Cerebellar cortex (tissue), 1 donor: ENCODE results near the gene CMTM4.
"Not testable (repeated sequence)": the region's sequence is repeated elsewhere in the genome, so short reads cannot be mapped to it uniquely, and the experiment has no call there.

Experiments used
- DNase-seq: peaks from one replicate; pipeline ENCODE4 v3.0.0-alpha.2; 2015; ENCODE audit warnings: low spot score

The CMTM4 gene

DNA sequence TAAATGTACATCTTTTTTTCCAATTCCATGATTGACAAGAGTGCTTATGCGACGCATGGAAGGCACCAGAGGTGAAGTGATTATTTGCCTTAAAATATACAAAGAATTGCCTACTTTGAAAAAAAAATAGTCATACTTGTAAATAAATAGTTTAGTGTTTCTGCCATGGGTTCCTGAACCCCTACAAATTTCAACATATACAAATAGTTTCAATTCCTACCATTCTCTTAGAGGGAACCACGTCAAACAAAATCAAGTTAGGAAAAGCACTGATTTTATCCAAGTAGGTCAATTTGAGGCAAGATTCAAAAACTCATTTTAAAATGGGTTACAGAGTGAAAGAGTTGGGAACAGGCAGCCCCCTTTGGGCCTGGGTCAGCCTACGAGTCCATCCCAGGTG is 80.4 kb downstream of the CMTM4 start:
- DNase-seq, result no peak

DNA sequence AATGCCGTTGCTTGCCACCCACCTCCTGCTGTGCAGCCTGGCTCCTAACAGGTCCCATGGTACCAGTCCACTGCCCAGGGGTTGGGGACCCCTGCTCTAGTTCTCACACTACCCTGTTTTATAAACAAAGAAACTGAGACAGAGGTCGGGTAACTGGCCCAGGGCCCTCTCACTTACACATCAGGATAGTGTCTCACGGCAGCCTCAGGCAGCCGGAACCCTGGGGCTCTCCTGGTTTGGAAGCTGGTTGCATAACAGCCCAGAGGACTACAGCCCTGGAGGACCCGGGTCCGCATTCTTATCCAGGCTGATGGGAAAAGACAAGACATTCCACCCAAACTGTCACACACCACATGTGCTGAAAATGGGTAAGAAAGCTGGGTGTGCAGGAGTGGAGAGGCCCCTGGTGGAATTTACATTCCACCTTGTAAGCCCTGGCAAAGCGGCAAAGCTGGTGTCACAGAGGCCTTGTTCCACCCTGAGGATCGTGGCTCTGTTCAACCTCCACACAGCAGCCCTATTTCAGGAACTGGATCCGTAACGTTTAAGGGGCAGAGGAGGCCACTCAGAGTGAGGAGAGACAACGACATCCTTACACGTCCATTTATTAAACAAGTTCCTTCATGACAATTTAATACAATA is 82.3 kb downstream of the CMTM4 start:
- no peak for DNase-seq

DNA sequence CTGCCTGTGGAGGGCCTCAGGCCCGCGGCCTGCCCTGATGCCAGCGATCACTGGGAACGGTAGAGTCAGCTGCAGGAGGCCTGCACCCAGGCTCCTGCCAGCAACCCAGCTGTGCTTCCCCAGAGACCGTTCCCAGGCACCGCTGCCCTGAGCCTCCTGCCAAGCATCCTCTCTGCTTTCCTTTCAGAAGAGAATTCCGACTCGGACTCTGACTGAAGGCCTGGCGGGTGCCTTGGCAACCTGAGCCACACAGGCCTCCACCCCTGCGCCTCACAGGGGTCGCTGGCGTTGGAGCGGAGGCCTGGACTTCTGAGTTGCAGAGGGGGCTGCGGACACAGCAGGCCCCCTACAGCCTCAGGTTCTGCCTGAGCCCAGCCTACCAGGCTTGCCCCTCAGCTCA is 84.1 kb downstream of the CMTM4 start:
- DNase-seq, result no peak

DNA sequence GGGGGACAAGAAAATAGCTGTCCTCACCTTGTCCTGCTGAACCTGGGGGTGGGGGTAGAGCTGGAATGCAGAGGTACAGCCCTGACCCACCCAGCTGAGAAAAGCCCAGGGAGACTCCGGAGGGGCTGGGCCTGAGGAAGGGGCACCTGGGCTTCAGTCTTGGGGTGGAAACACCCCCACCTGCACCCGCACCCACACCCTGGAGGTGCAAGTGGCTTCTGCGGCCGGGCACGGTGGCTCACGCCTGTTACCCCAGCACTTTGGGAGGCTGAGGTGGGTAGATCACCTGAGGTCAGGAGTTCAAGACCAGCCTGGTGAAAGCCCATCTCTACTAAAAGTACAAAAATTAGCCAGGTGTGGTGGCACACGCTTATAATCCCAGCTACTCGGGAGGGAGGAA is 84.6 kb downstream of the CMTM4 start:
- not testable (repeated sequence) for DNase-seq

DNA sequence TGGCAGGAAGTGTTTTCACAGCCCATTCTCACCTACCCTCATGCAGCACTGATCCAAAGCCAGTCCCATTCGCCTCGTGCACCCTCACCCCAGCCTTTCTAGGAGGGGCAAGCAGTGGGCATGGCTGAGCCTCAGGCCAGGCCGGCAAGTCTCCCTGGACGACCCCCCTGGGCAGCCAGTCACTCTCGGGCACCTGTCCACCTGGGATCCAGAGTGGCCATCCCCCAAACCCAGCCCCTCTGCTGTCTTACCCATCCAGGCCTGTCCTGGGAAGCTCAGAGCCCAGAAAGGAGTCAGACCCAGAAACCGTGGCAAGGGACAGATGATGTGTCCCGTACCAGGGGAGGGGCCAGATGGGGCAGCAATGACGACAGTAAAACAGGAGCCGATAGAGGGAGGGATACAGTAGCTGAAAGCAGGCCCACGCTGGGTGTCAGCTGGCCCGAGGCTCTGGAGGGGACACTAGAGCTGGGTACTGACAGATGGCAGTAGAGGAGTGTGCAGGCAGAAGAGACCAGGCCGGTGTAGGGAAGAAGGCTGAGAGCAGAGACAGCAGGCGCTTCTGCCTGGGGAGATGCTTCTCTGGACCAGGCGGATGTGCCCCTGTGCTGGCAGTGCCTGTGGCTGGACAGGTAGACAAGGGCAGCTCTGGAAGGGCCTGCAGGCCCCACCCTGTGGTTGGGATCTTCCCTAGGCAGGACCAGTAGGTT is 86.3 kb downstream of the CMTM4 start:
- peak; percentile 59 for DNase-seq

DNA sequence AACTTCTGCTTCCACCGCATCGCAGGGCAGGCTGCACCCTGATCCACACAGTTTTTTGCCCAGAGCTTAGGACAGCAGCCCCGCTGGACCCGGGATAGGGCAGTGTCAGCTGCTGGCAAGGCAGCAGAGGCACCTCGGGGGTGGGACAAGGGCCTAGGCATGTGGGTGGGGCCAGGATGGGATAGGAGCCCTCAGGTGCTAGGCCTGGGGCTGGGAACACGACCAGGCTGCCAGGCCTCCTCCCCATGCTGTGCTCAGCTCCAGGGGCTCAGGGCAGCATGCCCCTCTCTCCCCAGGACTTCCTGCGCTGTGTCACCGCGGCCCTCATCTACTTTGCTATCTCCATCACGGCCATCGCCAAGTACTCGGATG is 87.4 kb downstream of the CMTM4 start:
- DNase-seq, result no peak

DNA sequence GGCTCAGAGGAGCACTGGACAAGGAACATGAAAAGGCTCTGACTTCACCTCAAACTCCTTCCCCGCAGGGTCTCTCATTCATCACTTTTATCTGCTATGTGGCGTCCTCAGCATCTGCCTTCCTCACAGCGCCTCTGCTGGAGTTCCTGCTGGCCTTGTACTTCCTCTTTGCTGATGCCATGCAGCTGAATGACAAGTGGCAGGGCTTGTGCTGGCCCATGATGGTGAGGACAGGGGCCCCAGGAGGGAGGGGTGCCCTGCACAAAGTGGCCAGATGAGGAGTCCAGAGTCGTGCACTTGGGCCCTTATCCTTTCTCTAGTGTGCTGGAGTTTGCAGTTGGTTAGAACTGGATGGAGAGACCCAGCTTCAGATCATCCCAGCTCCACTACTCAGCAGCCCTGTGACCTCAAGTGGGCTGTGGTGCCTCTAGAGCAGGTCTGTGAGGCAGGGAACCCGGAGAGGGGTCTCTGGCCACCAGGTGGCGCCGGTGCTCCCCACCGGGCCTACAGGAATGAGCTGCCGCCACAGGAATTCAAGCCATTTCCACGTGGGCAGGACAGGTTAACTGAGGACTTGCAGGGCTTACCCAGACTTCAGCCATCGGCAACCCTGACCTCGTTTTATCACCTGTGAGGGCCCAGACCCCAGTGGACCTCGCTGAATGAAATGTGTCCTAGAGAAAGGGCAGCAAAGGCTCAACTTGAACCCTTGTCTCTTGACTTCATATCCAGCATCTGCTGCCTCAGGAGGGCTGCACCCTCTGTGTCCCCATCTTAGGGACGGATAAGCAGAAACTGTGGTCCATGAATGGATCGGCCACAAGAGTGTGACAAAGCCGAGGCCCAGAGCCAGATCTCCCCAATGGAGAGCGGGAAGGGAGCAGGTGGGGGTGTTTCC is 88.1 kb downstream of the CMTM4 start:
- DNase-seq, result peak; percentile 87

DNA sequence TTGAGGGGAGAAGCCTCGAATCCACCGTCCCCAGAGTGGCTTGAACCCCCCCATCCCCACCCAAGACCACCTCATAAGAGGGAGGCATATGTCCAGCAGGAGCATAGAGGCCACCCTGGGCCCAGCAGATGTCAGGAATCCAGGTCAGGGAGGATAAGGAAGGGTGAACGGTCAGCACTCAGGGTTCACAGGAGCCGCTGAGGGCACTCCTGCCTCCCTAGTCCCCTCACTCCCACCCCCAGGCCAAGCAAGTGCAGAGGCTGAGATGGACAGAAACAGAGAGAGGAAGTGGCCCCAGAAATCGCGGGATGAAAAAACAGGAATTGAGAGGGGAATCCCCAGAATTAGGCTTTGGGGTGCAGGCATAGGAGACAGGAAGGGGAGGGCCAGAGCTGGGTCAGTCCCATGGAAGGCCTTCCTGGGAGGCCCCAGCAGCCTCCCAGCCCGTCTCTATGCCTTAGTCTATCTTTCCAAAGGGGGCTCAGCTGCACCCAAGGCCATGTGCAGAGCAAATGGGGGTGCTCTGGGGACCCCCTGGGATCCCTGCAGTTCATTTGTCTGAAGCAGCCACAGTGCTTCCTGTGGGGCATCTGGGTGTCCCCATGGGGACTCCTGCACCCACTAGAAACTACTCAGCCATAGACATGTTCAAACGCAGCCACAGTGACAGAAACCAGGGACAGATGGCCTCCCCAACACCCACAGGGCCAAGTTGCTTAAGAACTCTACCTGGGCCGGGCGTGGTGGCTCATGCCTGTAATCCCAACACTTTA is 90.4 kb downstream of the CMTM4 start:
- DNase-seq, result no peak

DNA sequence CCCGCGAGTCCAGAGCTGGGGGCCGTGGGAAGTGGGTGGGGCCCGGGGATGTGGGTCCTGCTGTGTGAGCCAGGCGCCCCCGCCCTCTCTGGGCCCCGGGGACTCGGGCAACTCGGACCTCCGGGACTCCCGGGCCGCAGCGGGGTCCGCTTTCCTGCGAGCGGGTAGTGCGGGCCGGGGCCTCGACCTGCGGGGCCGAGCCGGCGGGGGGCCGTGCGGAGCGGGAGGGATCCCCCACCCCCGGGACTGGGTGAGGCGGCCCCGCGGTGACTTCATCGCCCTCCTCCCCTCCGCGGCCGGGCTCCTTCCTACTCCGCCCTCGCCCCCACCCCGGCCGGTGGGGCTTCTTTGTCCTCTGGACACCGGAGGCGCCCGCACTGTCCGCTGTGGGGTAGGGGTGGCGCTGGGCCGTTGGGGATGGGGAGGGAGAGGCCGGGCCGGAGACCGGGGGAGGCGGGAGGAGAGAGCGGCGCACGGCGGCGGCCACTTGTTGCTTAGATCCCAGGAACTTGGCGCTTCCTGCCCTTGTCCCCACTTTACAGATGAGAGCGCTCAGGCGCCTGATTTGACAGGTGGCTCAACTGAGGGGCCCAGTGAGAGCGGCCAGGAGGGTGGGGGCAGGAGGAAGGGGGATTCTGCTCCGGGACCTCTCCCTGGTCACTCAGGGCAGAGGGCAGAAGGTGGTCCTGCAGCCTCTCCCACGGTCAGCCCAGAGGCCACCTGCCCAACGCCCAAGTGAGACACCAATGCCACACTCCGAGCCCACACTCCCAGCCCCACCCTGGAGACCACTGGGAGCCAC is 91.2 kb downstream of the CMTM4 start:
- DNase-seq, result no peak

DNA sequence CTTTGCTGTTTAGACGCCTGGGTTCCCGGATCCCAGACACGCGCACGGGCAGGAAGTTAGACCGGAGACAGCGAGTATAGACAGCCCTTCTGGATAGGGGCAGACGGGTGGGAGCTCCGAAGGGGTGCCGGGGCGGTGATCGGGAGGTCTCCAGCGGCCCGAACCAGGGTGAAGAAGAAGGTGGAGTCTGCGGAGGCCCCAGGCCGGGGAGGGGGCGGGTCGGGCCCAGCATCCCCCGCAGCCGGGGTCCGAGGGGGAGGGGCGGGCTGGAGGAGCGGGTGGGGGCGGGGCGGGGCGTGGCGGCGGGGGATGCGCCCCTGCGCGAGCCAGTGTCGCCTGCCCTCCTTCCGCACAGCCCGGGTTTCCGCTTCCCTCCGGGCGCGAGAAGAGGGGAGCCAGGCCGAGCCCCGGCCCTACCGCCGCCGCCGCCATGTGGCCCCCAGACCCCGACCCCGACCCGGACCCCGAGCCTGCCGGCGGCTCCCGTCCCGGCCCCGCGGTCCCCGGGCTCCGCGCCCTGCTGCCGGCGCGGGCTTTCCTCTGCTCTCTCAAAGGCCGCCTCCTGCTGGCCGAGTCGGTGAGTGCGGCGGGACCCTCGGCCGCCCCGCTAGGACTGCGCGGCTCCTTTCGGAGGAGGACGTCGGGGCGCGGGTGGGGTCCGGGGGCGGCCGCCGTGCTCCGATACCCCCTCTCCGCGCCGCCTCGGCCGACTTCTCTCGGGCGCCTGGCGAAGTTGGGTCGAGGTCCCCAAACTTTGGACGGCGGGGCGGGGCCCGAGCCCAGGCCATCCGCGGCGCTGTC is 92.0 kb downstream of the CMTM4 start, which contains the start of gene CMTM3:
TSS of gene CMTM3 (plus strand) at position 329 of the 801 bp plus-strand sequence. CDS start at position 431, 102 bp downstream.
- peak; percentile 56 for DNase-seq

DNA sequence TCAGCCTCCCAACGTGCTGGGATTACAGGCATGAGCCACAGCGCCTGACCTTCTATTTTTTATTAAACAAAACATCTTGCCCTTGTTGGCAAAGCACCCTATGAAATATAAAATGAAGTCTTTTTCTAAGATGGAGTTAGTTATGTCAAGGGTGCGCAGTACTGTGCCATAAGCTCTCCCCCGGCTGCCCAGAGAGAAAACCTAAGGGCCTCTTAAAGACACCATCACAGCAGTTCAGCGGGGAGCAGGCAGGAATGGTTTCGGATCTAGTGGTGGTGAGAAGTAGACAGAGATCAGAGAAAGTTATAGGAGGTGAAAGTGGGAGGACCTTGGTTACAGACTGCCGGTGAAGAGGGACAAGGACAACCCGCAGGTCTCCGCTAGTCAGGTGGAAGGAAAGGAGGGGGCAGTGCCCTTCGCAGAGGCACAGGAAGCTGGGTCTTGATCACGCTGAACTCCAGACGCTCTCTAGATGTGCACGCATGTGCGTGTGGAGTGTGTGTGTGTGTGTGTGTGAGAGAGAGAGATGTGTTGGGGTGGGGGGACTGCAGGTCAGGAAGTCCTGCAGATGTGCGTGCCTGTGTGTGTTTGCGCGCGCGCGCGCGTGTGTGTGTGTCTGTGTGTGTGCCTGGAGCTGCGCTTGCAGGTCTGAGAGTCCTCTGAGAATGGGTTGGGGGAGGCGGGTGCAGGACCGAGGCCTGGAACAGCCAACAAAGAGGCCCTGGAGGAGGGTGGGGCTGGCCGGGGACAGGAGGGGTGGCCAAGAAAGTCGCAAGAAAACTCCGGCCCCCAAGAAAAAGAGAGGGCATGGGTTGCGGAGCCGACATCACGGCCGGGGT is 92.8 kb downstream of the CMTM4 start:
- no peak for DNase-seq

DNA sequence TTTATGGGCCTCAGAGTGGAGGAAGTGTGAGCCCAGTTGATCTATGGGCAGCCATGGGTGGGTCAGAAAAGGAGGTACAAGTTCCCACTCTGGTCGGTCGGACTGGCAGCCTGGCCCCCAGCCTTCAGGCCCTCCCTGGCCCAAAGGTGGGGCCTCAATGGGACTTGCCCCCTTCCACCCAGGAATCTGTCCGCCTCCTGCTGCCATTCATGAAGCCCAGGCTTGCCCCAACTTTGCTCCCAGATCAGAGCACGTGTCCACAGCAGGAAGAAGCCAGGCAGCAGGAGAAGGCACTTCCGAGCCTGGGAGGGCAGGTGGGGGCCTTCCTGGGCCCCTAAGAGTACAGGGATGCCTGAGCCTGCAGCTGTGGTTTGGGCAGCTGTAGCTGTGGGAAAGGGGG is 95.1 kb downstream of the CMTM4 start:
- no peak for DNase-seq

DNA sequence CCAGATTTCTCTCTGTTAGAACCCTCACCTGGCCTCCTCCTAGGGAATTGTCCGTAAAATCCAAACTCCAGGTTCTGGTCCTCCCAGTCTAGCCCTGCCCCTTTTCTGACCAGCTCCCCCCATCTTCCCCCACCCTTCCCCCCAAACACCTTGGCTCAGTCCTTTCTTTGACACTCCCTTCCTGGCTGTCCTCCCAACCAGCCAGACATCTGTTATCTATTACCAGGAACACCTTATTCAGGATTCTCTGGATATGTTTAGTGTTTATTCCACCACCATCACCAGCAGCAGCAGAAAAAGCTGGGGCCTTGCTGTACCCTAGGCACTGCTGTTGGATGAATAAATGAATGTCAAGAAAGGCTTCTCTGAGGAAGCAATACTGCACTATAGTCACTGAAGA is 96.1 kb downstream of the CMTM4 start:
- no peak for DNase-seq

DNA sequence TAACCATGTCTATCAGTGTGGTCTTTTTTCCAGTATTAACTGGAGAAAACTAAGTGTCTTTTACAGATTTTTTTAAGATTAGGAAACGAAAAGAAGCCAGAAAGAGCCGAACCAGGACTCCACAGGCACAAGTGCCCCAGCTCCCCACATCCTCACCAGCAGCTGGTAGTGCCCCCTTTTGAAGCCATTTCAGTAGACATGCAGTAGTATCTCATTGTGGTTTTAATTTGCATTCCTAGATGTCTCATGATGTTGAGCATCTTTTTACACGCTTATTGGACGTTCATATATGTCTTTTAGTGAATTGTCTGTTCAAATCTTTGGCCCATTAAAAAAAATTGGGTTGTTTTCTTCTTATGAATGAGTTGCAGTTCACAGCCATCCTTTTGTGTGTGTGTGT is 96.8 kb downstream of the CMTM4 start:
- no peak for DNase-seq

DNA sequence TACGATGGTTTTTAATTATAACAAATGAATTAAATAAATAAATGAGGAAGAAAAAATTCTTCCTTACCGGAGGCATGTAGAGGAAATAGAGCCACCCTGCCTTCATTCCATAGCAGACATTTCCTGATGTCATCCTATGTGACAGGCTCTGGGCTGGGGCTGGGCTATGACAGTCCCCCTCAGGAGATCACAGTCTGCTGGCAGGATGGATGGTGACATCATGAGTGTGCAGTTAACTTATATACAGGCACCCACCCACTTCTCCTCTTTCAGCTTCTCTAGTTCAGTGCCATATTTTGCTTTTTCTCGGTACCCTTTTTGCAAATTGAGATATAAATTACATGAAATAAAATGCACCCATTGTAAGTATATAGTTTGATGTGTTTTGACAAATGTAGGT is 98.4 kb downstream of the CMTM4 start:
- DNase-seq, result no peak

DNA sequence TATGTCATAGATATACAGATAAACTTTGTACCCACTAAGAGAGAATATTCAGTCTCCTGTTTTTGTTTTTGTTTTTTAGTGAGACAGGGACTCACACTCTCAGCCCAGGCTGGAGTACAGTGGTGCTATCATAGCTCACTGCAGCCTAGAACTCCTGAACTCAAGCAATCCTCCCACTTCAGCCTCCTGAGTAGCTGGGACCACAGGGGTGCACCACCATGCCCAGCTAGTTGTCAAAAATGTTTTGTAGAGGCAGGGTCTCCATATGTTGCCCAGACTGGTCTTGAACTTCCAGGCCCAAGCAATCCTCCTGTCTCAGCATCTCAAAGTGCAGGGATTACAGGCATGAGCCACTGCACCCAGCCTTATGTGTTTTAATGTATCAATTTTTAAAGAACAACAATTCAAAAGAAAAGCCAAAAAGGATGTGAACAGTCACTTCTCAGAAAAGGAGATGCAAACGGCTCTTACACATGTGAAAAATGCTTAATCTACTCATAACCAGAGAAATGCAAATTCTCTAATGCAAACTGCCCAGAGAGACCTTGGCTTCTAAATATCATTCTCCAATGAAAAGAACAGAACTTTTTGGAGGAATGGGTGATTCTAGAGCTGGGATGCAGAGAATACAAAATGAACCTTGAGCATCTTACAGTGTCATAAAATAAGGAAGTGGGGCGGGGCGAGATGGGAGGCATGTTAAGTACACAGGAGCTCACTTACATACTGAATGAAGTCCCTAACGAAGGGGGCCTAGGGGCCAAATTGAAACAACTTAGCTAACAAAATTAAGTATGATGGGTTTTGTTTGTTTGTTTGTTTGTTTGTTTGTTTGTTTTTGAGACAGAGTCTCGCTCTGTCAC is 99.3 kb downstream of the CMTM4 start:
- DNase-seq, result no peak

DNA sequence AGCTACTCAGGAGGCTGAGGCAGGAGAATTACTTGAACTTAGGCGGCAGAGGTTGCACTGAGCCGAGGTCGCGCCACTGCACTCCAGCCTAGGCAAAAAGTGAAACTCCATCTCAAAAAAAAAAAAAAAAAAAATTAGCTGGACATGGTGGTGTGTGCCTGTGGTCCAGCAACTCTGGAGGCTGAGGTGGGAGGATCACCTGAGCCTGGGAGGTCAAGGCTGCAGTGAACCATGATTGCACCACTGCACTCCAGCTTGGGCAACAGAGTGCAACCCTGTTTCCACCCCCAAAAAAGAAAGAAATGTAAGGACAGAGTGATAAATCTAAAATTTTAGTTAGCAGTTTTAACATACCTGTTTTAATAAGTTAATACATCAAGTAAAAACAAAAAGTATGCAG is 100.0 kb downstream of the CMTM4 start:
- not testable (repeated sequence) for DNase-seq

DNA sequence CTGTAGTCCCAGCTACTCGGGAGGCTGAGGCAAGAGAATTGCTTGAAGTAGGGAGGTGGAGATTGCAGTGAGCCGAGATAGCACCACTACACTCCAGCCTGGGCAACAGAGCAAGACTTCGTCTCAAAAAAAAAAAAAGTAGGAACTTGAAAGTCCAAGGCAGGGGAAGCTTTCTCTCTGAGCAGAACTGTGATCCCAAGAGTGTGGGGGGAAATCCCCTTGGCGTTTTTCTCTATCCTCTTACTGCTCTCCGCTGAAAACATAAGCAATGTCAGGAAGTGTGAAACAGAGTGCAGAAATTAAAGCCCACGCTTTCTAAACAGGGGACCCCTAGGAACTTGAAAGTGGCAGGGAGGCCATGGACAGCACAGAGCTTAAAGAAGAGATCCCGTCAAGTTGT is 101.8 kb downstream of the CMTM4 start:
- DNase-seq, result no peak
